HEK293 (cell line): ENCODE measurements around the gene TRAPPC8.

ENCODE experiments used
- FEZF1 ChIP-seq: fragments of 450-650 bp; formaldehyde crosslinking; IDR thresholded peaks from 2 replicates; pipeline ENCODE4 v1.5.1; 2016; ENCODE audit warnings: missing biosample characterization, missing genetic modification characterization
- GFI1B ChIP-seq: fragments of 450-650 bp; formaldehyde crosslinking; IDR thresholded peaks from 2 replicates; pipeline ENCODE4 v1.5.1; 2016; ENCODE audit warnings: missing biosample characterization, missing genetic modification characterization
- KLF16 ChIP-seq: fragments of 450-650 bp; formaldehyde crosslinking; IDR thresholded peaks from 2 replicates; pipeline ENCODE4 v1.5.1; 2017; ENCODE audit warnings: missing biosample characterization, missing genetic modification characterization
- MYNN ChIP-seq: fragments of 450-650 bp; formaldehyde crosslinking; IDR thresholded peaks from 2 replicates; pipeline ENCODE4 v1.5.1; 2016; ENCODE audit warnings: missing biosample characterization, missing genetic modification characterization, borderline replicate concordance
- TRIM28 ChIP-seq: IDR thresholded peaks from 2 replicates; pipeline ENCODE4 v1.6.1; 2011; ENCODE audit warnings: low read length, control low read depth, borderline replicate concordance
- TSHZ1 ChIP-seq: fragments of 450-650 bp; formaldehyde crosslinking; IDR thresholded peaks from 2 replicates; pipeline ENCODE4 v1.5.1; 2016; ENCODE audit warnings: missing biosample characterization, missing genetic modification characterization, borderline replicate concordance
- ZBTB20 ChIP-seq: fragments of 450-650 bp; formaldehyde crosslinking; IDR thresholded peaks from 2 replicates; pipeline ENCODE4 v1.5.1; 2016; ENCODE audit warnings: missing biosample characterization, missing genetic modification characterization
- ZBTB6 ChIP-seq: fragments of 450-650 bp; formaldehyde crosslinking; IDR thresholded peaks from 2 replicates; pipeline ENCODE4 v1.5.1; 2017; ENCODE audit warnings: missing biosample characterization, missing genetic modification characterization
- ZFHX2 ChIP-seq: fragments of 450-650 bp; formaldehyde crosslinking; conservative IDR thresholded peaks from 2 replicates; pipeline ENCODE4 v1.5.1; 2016; ENCODE audit warnings: missing biosample characterization, missing genetic modification characterization
- ZFP41 ChIP-seq: fragments of 450-650 bp; formaldehyde crosslinking; IDR thresholded peaks from 2 replicates; pipeline ENCODE4 v1.5.1; 2016; ENCODE audit warnings: missing biosample characterization, missing genetic modification characterization, borderline replicate concordance
- ZNF202 ChIP-seq: fragments of 450-650 bp; formaldehyde crosslinking; IDR thresholded peaks from 2 replicates; pipeline ENCODE4 v1.5.1; 2016; ENCODE audit warnings: missing biosample characterization, missing genetic modification characterization, borderline replicate concordance
- ZNF341 ChIP-seq: fragments of 450-650 bp; formaldehyde crosslinking; IDR thresholded peaks from 2 replicates; pipeline ENCODE4; 2016; ENCODE audit warnings: low read depth, missing biosample characterization, missing genetic modification characterization
- ZNF391 ChIP-seq: fragments of 450-650 bp; formaldehyde crosslinking; IDR thresholded peaks from 2 replicates; pipeline ENCODE4 v1.5.1; 2016; ENCODE audit warnings: low read depth, missing biosample characterization, missing genetic modification characterization, borderline replicate concordance
- ZNF398 ChIP-seq: fragments of 450-650 bp; formaldehyde crosslinking; IDR thresholded peaks from 2 replicates; pipeline ENCODE4 v1.5.1; 2017; ENCODE audit warnings: missing biosample characterization, missing genetic modification characterization
- ZNF510 ChIP-seq: fragments of 450-650 bp; formaldehyde crosslinking; IDR thresholded peaks from 2 replicates; pipeline ENCODE4 v1.5.1; 2018; ENCODE audit warnings: mild to moderate bottlenecking, missing genetic modification characterization, missing biosample characterization; ENCODE audit not compliant: insufficient replicate concordance
- ZNF548 ChIP-seq: fragments of 450-650 bp; formaldehyde crosslinking; IDR thresholded peaks from 2 replicates; pipeline ENCODE4 v1.5.1; 2016; ENCODE audit warnings: missing biosample characterization, missing genetic modification characterization
- ZNF558 ChIP-seq: fragments of 450-650 bp; formaldehyde crosslinking; IDR thresholded peaks from 2 replicates; pipeline ENCODE4 v1.5.1; 2016; ENCODE audit warnings: missing biosample characterization, missing genetic modification characterization
- ZNF561 ChIP-seq: fragments of 450-650 bp; IDR thresholded peaks from 2 replicates; pipeline ENCODE4 v1.5.1; 2018; ENCODE audit warnings: missing biosample characterization, missing genetic modification characterization, borderline replicate concordance
- ZNF600 ChIP-seq: fragments of 450-650 bp; formaldehyde crosslinking; IDR thresholded peaks from 2 replicates; pipeline ENCODE4 v1.5.1; 2016; ENCODE audit warnings: missing biosample characterization, missing genetic modification characterization
- ZNF654 ChIP-seq: fragments of 450-650 bp; formaldehyde crosslinking; IDR thresholded peaks from 2 replicates; pipeline ENCODE4 v1.5.1; 2016; ENCODE audit warnings: low read depth, missing biosample characterization, missing genetic modification characterization
- ZXDB ChIP-seq: fragments of 450-650 bp; formaldehyde crosslinking; IDR thresholded peaks from 2 replicates; pipeline ENCODE4 v1.5.1; 2016; ENCODE audit warnings: missing biosample characterization, missing genetic modification characterization
- TF ChIP-seq, protein P1 (sequence below): fragments of 450-650 bp; formaldehyde crosslinking; IDR thresholded peaks from 2 replicates; pipeline ENCODE4 v1.5.1; 2017; ENCODE audit warnings: missing biosample characterization, missing genetic modification characterization
- TF ChIP-seq, protein P2 (sequence below): fragments of 450-650 bp; formaldehyde crosslinking; IDR thresholded peaks from 2 replicates; pipeline ENCODE4; 2016; ENCODE audit warnings: missing biosample characterization, missing genetic modification characterization
- TF ChIP-seq, protein P3 (sequence below): fragments of 450-650 bp; formaldehyde crosslinking; IDR thresholded peaks from 2 replicates; pipeline ENCODE4 v1.5.1; 2017; ENCODE audit warnings: missing biosample characterization, missing genetic modification characterization
- TF ChIP-seq, protein P4 (sequence below): fragments of 450-650 bp; formaldehyde crosslinking; IDR thresholded peaks from 2 replicates; pipeline ENCODE4 v1.5.1; 2017; ENCODE audit warnings: missing biosample characterization, mild to moderate bottlenecking, missing genetic modification characterization, moderate library complexity

TRAPPC8 gene

GRCh38 chr18:31942999-31943877, at the start of gene TRAPPC8 (continued):
- peak; percentile 88 for TF ChIP-seq ZNF600 (tag by site-specific recombination)
- no peak for TF ChIP-seq ZNF398 (tag by site-specific recombination)
- peak; percentile 54 for TF ChIP-seq ZXDB (tag by site-specific recombination)
- TF ChIP-seq ZNF558, result no peak
- TF ChIP-seq ZNF654 (tag by site-specific recombination), result no peak
- TF ChIP-seq ZFP41, result no peak
- peak; percentile 82 for TF ChIP-seq TRIM28
- TF ChIP-seq GFI1B (tag by site-specific recombination), result no peak
- TF ChIP-seq, protein P1, sequence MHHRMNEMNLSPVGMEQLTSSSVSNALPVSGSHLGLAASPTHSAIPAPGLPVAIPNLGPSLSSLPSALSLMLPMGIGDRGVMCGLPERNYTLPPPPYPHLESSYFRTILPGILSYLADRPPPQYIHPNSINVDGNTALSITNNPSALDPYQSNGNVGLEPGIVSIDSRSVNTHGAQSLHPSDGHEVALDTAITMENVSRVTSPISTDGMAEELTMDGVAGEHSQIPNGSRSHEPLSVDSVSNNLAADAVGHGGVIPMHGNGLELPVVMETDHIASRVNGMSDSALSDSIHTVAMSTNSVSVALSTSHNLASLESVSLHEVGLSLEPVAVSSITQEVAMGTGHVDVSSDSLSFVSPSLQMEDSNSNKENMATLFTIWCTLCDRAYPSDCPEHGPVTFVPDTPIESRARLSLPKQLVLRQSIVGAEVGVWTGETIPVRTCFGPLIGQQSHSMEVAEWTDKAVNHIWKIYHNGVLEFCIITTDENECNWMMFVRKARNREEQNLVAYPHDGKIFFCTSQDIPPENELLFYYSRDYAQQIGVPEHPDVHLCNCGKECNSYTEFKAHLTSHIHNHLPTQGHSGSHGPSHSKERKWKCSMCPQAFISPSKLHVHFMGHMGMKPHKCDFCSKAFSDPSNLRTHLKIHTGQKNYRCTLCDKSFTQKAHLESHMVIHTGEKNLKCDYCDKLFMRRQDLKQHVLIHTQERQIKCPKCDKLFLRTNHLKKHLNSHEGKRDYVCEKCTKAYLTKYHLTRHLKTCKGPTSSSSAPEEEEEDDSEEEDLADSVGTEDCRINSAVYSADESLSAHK (tag by site-specific recombination), result peak; percentile 52
- TF ChIP-seq ZNF561 (tag by site-specific recombination), result no peak
- TF ChIP-seq, protein P2, sequence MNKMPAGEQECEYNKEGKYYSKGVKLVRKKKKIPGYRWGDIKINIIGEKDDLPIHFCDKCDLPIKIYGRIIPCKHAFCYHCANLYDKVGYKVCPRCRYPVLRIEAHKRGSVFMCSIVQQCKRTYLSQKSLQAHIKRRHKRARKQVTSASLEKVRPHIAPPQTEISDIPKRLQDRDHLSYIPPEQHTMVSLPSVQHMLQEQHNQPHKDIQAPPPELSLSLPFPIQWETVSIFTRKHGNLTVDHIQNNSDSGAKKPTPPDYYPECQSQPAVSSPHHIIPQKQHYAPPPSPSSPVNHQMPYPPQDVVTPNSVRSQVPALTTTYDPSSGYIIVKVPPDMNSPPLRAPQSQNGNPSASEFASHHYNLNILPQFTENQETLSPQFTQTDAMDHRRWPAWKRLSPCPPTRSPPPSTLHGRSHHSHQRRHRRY, result no peak
- no peak for TF ChIP-seq TSHZ1 (tag by site-specific recombination)
- peak; percentile 92 for TF ChIP-seq FEZF1 (tag by site-specific recombination)
- no peak for TF ChIP-seq ZNF202 (tag by site-specific recombination)
- TF ChIP-seq MYNN (tag by site-specific recombination), result no peak
- TF ChIP-seq ZFHX2, result peak; percentile 93
- TF ChIP-seq ZNF548 (tag by site-specific recombination), result no peak
- TF ChIP-seq, protein P3, sequence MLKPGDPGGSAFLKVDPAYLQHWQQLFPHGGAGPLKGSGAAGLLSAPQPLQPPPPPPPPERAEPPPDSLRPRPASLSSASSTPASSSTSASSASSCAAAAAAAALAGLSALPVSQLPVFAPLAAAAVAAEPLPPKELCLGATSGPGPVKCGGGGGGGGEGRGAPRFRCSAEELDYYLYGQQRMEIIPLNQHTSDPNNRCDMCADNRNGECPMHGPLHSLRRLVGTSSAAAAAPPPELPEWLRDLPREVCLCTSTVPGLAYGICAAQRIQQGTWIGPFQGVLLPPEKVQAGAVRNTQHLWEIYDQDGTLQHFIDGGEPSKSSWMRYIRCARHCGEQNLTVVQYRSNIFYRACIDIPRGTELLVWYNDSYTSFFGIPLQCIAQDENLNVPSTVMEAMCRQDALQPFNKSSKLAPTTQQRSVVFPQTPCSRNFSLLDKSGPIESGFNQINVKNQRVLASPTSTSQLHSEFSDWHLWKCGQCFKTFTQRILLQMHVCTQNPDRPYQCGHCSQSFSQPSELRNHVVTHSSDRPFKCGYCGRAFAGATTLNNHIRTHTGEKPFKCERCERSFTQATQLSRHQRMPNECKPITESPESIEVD, result no peak
- TF ChIP-seq, protein P4, sequence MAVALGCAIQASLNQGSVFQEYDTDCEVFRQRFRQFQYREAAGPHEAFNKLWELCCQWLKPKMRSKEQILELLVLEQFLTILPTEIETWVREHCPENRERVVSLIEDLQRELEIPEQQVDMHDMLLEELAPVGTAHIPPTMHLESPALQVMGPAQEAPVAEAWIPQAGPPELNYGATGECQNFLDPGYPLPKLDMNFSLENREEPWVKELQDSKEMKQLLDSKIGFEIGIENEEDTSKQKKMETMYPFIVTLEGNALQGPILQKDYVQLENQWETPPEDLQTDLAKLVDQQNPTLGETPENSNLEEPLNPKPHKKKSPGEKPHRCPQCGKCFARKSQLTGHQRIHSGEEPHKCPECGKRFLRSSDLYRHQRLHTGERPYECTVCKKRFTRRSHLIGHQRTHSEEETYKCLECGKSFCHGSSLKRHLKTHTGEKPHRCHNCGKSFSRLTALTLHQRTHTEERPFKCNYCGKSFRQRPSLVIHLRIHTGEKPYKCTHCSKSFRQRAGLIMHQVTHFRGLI (tag by site-specific recombination), result peak; percentile 56; the same call in 1 of the 2 replicates
- TF ChIP-seq ZNF391 (tag by site-specific recombination), result peak; percentile 29; the same call in 1 of the 2 replicates
- TF ChIP-seq ZBTB20 (tag by site-specific recombination), result peak; percentile 71
- TF ChIP-seq ZBTB6 (tag by site-specific recombination), result peak; percentile 97
- TF ChIP-seq ZNF341 (tag by site-specific recombination), result peak; percentile 85
- TF ChIP-seq KLF16 (tag by site-specific recombination), result peak; percentile 68; the same call in 1 of the 2 replicates
- TF ChIP-seq ZNF510, result no peak
